Keratinocyte (primary cell): ENCODE results near the gene THUMPD3. TPM values are rescaled to one million over a fixed set of nuclear protein-coding genes. Genes with fewer than 3 reads are reported as not detected.

Source experiments
- DNase-seq: peaks from one replicate; pipeline ENCODE4 v3.0.0-alpha.2; 2011; ENCODE audit warnings: low read depth, missing footprints, low spot score
- FAIRE-seq: peaks from 2 replicates; lab custom pipeline; 2011; peaks lifted over from hg19 to GRCh38; lab: Jason Lieb, UNC
- H2AFZ ChIP-seq: 2 replicates; pipeline ENCODE4 v1.6.0; 2012; ENCODE audit warnings: low read length, control low read depth, inconsistent platforms; ENCODE audit not compliant: control insufficient read depth
- H3K27ac ChIP-seq: 2 replicates; pipeline ENCODE4 v1.5.1; 2011; ENCODE audit warnings: low read length; ENCODE audit not compliant: control insufficient read depth, insufficient read depth
- H3K27me3 ChIP-seq: 3 replicates; pipeline ENCODE4 v1.6.0; 2011; ENCODE audit warnings: low read length; ENCODE audit not compliant: control insufficient read depth, insufficient read depth; ENCODE audit errors: extremely low read depth
- H3K36me3 ChIP-seq, 2 experiments: 2 replicates in 1 of 2; 3 replicates in 1 of 2; pipeline ENCODE4 v1.5.1; 2011; ENCODE audit warnings: low read length in 2 of 2, mild to moderate bottlenecking in 1 of 2; ENCODE audit not compliant: control insufficient read depth in 2 of 2, insufficient read depth in 2 of 2; ENCODE audit errors: extremely low read depth in 1 of 2
- H3K4me1 ChIP-seq: 3 replicates; pipeline ENCODE4 v1.5.1; 2011; ENCODE audit warnings: low read length; ENCODE audit not compliant: control insufficient read depth, insufficient read depth; ENCODE audit errors: extremely low read depth
- H3K4me2 ChIP-seq: 3 replicates; pipeline ENCODE4 v1.6.0; 2011; ENCODE audit warnings: low read depth, low read length; ENCODE audit not compliant: control insufficient read depth, insufficient read depth; ENCODE audit errors: extremely low read depth
- H3K4me3 ChIP-seq, 3 experiments: fragments of 200-600 bp in 1 of 3; sonication (generic) in 1 of 3; 2 replicates in 2 of 3; 3 replicates in 1 of 3; pipeline ENCODE4 v1.5.1; 2011 to 2016; ENCODE audit warnings: low read length in 3 of 3, mild to moderate bottlenecking in 3 of 3, control low read depth in 2 of 3, inconsistent platforms in 1 of 3, low read depth in 1 of 3, mixed read lengths in 1 of 3, mixed run types in 1 of 3, moderate library complexity in 1 of 3; ENCODE audit not compliant: control insufficient read depth in 2 of 3, insufficient read depth in 2 of 3; ENCODE audit errors: extremely low read depth in 1 of 3
- H3K79me2 ChIP-seq: 2 replicates; pipeline ENCODE4 v1.6.0; 2012; ENCODE audit warnings: low read length; ENCODE audit not compliant: control insufficient read depth, insufficient read depth
- H3K9ac ChIP-seq: 3 replicates; pipeline ENCODE4 v1.6.0; 2011; ENCODE audit warnings: low read length; ENCODE audit not compliant: control insufficient read depth, insufficient read depth; ENCODE audit errors: extremely low read depth
- H3K9me1 ChIP-seq: 3 replicates; pipeline ENCODE4 v1.6.0; 2011; ENCODE audit warnings: low read length; ENCODE audit not compliant: control insufficient read depth, insufficient read depth; ENCODE audit errors: extremely low read depth
- H3K9me3 ChIP-seq: 2 replicates; pipeline ENCODE4 v1.5.1; 2012; ENCODE audit warnings: low read depth, low read length; ENCODE audit not compliant: control insufficient read depth
- H4K20me1 ChIP-seq: 3 replicates; pipeline ENCODE4 v1.6.0; 2011; ENCODE audit warnings: low read length; ENCODE audit not compliant: control insufficient read depth, insufficient read depth; ENCODE audit errors: extremely low read depth
- CTCF ChIP-seq, 3 experiments: IDR thresholded peaks in 1 of 3; conservative IDR thresholded peaks in 1 of 3; optimal IDR thresholded peaks in 1 of 3; 2 replicates in 2 of 3; 3 replicates in 1 of 3; pipeline versions ENCODE3 to v1.5.1; 2011; ENCODE audit warnings: low read length in 3 of 3, mild to moderate bottlenecking in 3 of 3, moderate library complexity in 2 of 3, control low read depth in 1 of 3, inconsistent platforms in 1 of 3; ENCODE audit not compliant: insufficient read depth in 2 of 3; ENCODE audit errors: extremely low read depth in 1 of 3
- EZH2 ChIP-seq: IDR thresholded peaks from one replicate; pipeline ENCODE4 v1.6.1; 2012; ENCODE audit warnings: inconsistent platforms, mild to moderate bottlenecking, low read length, moderate library complexity
- dilution Hi-C: fragments of 300-500 bp; cut with MboI; formaldehyde crosslinking; loops from one replicate; pipeline ENCODE4 v1.7.0; 2020; ENCODE audit warnings: low sequenced_read_pairs; ENCODE audit not compliant: extremely low pct_ligation_motif_present
- polyA plus RNA-seq, 5 experiments: library from polyadenylated mRNA; depleted of rRNA in 3 of 5; stranded (reverse) in 3 of 5; stranded (forward) in 1 of 5; unstranded in 1 of 5; fragments of >200 nt; gene quantifications; 1 replicate in 1 of 5; 2 replicates in 3 of 5; 3 replicates in 1 of 5; pipeline versions ENCODE4 v1.2.1 to v1.2.3, GENCODE V29; 2011 to 2012; ENCODE audit warnings: missing spikeins in 2 of 5, low read depth in 1 of 5, low replicate concordance in 1 of 5

Gene THUMPD3
- polyA plus RNA-seq, 1 donor (not counting 4 experiments of a cell fraction or from before 2014, with no cell fraction given) = 59.8 TPM

DNA sequence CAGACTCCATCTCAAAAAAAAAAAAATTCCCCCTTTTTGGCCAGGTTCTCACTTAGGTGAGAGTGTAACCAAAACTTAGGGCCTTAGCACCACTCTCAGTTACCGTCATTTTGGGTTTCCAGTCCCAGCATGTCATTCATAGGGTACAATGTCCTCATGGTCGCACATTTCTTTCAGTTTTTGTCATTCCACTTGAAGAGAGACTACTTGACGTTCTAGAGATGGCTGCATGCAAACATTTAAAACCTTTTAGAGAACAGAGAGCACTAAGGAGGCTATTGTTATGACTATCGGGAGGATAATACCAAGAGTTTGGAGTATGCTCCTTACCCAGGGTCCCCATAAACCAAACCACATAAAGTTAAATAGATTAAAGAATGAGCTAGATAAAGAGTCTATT, 37.9 kb upstream of the THUMPD3 start:
- H3K9me1 ChIP-seq = no peaks in the 10 kb centered on the region
- no peak overlapping the region for H3K9ac ChIP-seq
- no peak for DNase-seq
- H3K27me3 ChIP-seq = no peaks in the 10 kb centered on the region
- H4K20me1 ChIP-seq = no peaks in the 10 kb centered on the region
- no peaks in the 10 kb centered on the region for H3K79me2 ChIP-seq
- H3K36me3 ChIP-seq = no peaks in the 10 kb centered on the region
- H3K4me1 ChIP-seq = no peaks in the 10 kb centered on the region
- TF ChIP-seq EZH2 (no peak), CTCF (optimal IDR thresholded peaks at IDR 0.05 in 1 of 3, IDR thresholded peaks at IDR 0.05 in 1 of 3, conservative IDR thresholded peaks at IDR 0.05 in 1 of 3; ENCODE audit: extremely low read depth in 1 of 3, insufficient read depth in 2 of 3, low read length in 3 of 3) (no peak)
- peaks cover 3% of the 10 kb centered on the region for H3K9me3 ChIP-seq
- H3K4me2 ChIP-seq = no peak overlapping the region
- H2AFZ ChIP-seq = no peak overlapping the region
- FAIRE-seq = no peak
- dilution Hi-C loops = loop anchor here (25.0 kb wide), 1 partner anchor 338 kb away; no protein-coding TSS in a partner anchor
- H3K4me3 ChIP-seq = no peak overlapping the region
- no peak overlapping the region for H3K27ac ChIP-seq

GRCh38 chr3:9327578-9327977, 35.3 kb upstream of the THUMPD3 start:
- Histone ChIP-seq H3K4me2 (no peak overlapping the region), H3K36me3 (no peaks in the 10 kb centered on the region)
- dilution Hi-C loops = no loop called here

More at GRCh38 chr3:9327578-9327977, 35.3 kb upstream of the THUMPD3 start:
- peaks cover 3% of the 10 kb centered on the region for H3K9me3 ChIP-seq
- no peaks in the 10 kb centered on the region for H3K4me1 ChIP-seq
- no peaks in the 10 kb centered on the region for H3K9me1 ChIP-seq
- no peak overlapping the region for H3K9ac ChIP-seq
- DNase-seq (no peak), FAIRE-seq (no peak)
- no peak overlapping the region for H3K4me3 ChIP-seq
- no peaks in the 10 kb centered on the region for H3K79me2 ChIP-seq
- no peaks in the 10 kb centered on the region for H4K20me1 ChIP-seq
- H3K27me3 ChIP-seq = no peaks in the 10 kb centered on the region
- TF ChIP-seq EZH2 (no peak), CTCF (optimal IDR thresholded peaks at IDR 0.05 in 1 of 3, IDR thresholded peaks at IDR 0.05 in 1 of 3, conservative IDR thresholded peaks at IDR 0.05 in 1 of 3; ENCODE audit: extremely low read depth in 1 of 3, insufficient read depth in 2 of 3, low read length in 3 of 3) (no peak)
- no peak overlapping the region for H2AFZ ChIP-seq
- no peak overlapping the region for H3K27ac ChIP-seq
